ENCODE results near the gene EGLN1.

Gene EGLN1

GRCh38 chr1:231322880-231323530, 99.1 kb downstream of the EGLN1 start:
- no peak for DNase-seq

GRCh38 chr1:231319080-231319479, 103.0 kb downstream of the EGLN1 start:
- DNase-seq = no peak

DNA sequence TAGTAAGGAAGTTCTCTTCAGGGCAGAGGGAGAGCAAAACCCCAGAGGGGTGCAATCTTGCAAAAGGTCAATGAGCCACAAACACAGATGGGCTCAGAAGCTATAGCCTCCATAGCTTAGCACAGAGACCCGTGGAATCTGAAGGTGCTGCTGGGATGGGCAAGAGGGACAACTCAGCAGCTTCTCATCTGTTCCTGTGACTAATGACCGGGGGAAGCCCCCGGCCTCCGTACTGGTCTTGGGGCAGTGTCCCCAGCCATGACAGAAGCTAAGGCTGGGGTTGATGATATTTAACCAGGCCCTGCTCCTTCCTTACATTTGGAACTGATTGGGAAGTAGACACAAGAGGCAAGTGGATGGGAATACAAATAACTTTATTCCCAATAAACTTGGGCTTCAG, 103.5 kb downstream of the EGLN1 start:
- no peak for DNase-seq

GRCh38 chr1:231318015-231318355, 104.1 kb downstream of the EGLN1 start:
- no peak for DNase-seq

- DNase-seq = no peak
Measured at GRCh38 chr1:231317306-231318014, 104.6 kb downstream of the EGLN1 start.

DNA sequence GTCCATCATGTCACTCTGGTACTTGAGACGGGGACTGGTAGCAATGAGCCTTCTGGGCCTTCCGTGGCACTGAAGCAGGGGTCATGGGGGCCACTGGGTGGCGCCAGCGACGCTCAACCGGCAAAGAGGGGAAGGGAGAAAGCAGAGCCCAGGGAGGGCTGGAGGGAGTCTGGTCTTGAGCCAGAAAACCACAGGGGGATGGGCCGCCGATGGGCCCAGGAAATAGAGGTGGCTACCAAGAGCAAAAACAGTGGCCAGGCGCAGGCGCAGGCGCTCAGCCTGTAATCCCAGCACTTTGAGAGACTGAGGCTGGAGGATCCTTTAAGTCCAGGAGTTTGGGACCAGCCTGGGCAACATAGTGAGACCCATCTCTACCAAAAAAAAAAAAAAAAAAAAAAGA, 106.2 kb downstream of the EGLN1 start:
- no peak for DNase-seq
